ACC112 (cell line): ENCODE measurements around the gene NKD2.

Source experiments
- H2AFZ ChIP-seq: fragments of 200-600 bp; sonication (generic); one replicate; pipeline ENCODE4 v1.6.0; 2017; ENCODE audit warnings: antibody characterized with exemption, low read length; ENCODE audit not compliant: unreplicated experiment
- H3K27ac ChIP-seq: fragments of 200-600 bp; sonication (generic); 2 replicates; pipeline ENCODE4 v1.5.1; 2014; ENCODE audit warnings: low read depth, mild to moderate bottlenecking, antibody characterized with exemption, low read length, moderate library complexity
- H3K27me3 ChIP-seq: fragments of 200-600 bp; sonication (generic); 2 replicates; pipeline ENCODE4 v1.6.1; 2014; ENCODE audit warnings: mild to moderate bottlenecking, antibody characterized with exemption, low read length, moderate library complexity, mixed read lengths; ENCODE audit not compliant: insufficient read depth
- H3K36me3 ChIP-seq: fragments of 200-600 bp; sonication (generic); 2 replicates; pipeline ENCODE4 v1.6.1; 2016; ENCODE audit warnings: mild to moderate bottlenecking, antibody characterized with exemption, low read length, moderate library complexity, mixed read lengths; ENCODE audit not compliant: insufficient read depth
- H3K4me1 ChIP-seq: fragments of 200-600 bp; sonication (generic); one replicate; pipeline ENCODE4 v1.6.1; 2016; ENCODE audit warnings: low read length, mixed read lengths; ENCODE audit not compliant: insufficient read depth, unreplicated experiment, control insufficient read depth
- H3K4me3 ChIP-seq: fragments of 200-600 bp; sonication (generic); 2 replicates; pipeline ENCODE4 v1.5.1; 2014; ENCODE audit warnings: mild to moderate bottlenecking, low read depth, low read length
- H3K79me2 ChIP-seq: fragments of 200-600 bp; sonication (generic); one replicate; pipeline ENCODE4 v1.6.0; 2016; ENCODE audit warnings: low read length; ENCODE audit not compliant: control insufficient read depth, unreplicated experiment, insufficient read depth

The NKD2 gene

GRCh38 chr5:1037123-1037670, 28.6 kb downstream of the NKD2 start:
- H3K27ac ChIP-seq, result no peak overlapping the region
- no peak overlapping the region for H2AFZ ChIP-seq
- no peaks in the 10 kb centered on the region for H3K36me3 ChIP-seq
- no peaks in the 10 kb centered on the region for H3K27me3 ChIP-seq
- no peak overlapping the region for H3K4me3 ChIP-seq
- H3K4me1 ChIP-seq, result no peaks in the 10 kb centered on the region
- H3K79me2 ChIP-seq, result no peaks in the 10 kb centered on the region

- no peaks in the 10 kb centered on the region for H3K4me1 ChIP-seq
- no peaks in the 10 kb centered on the region for H3K79me2 ChIP-seq
- no peak overlapping the region for H2AFZ ChIP-seq
- no peaks in the 10 kb centered on the region for H3K27me3 ChIP-seq
- H3K36me3 ChIP-seq, result no peaks in the 10 kb centered on the region
- no peak overlapping the region for H3K4me3 ChIP-seq
- no peak overlapping the region for H3K27ac ChIP-seq
These were observed 29.2 kb downstream of the NKD2 start for GRCh38 chr5:1037671-1038416.

GRCh38 chr5:1038417-1039209, 30.0 kb downstream of the NKD2 start:
- H3K79me2 ChIP-seq, result no peaks in the 10 kb centered on the region
- H3K27ac ChIP-seq, result no peak overlapping the region
- no peaks in the 10 kb centered on the region for H3K4me1 ChIP-seq
- H3K4me3 ChIP-seq, result no peak overlapping the region
- H2AFZ ChIP-seq, result no peak overlapping the region
- no peaks in the 10 kb centered on the region for H3K27me3 ChIP-seq
- H3K36me3 ChIP-seq, result no peaks in the 10 kb centered on the region

GRCh38 chr5:1039210-1039548, 30.6 kb downstream of the NKD2 start:
- no peaks in the 10 kb centered on the region for H3K79me2 ChIP-seq
- no peak overlapping the region for H3K27ac ChIP-seq
- H2AFZ ChIP-seq, result no peak overlapping the region
- no peaks in the 10 kb centered on the region for H3K4me1 ChIP-seq
- H3K4me3 ChIP-seq, result no peak overlapping the region
- no peaks in the 10 kb centered on the region for H3K36me3 ChIP-seq
- no peaks in the 10 kb centered on the region for H3K27me3 ChIP-seq

GRCh38 chr5:1039706-1040260, 31.2 kb downstream of the NKD2 start:
- Histone ChIP-seq H3K4me1 (no peaks in the 10 kb centered on the region), H2AFZ (no peak overlapping the region), H3K27ac (no peak overlapping the region), H3K36me3 (no peaks in the 10 kb centered on the region), H3K4me3 (no peak overlapping the region), H3K79me2 (no peaks in the 10 kb centered on the region), H3K27me3 (no peaks in the 10 kb centered on the region)

GRCh38 chr5:1040571-1040970, 32.0 kb downstream of the NKD2 start:
- Histone ChIP-seq H3K79me2 (no peaks in the 10 kb centered on the region), H3K27me3 (no peaks in the 10 kb centered on the region), H3K27ac (no peak overlapping the region), H3K4me1 (no peaks in the 10 kb centered on the region), H3K36me3 (no peaks in the 10 kb centered on the region), H2AFZ (no peak overlapping the region), H3K4me3 (no peak overlapping the region)

- Histone ChIP-seq H3K27me3 (no peaks in the 10 kb centered on the region), H3K4me3 (no peak overlapping the region), H3K79me2 (no peaks in the 10 kb centered on the region), H3K36me3 (no peaks in the 10 kb centered on the region), H2AFZ (no peak overlapping the region), H3K4me1 (no peaks in the 10 kb centered on the region), H3K27ac (no peak overlapping the region)
These were observed 32.9 kb downstream of the NKD2 start for GRCh38 chr5:1041225-1042143.

- Histone ChIP-seq H3K4me3 (no peak overlapping the region), H3K36me3 (no peaks in the 10 kb centered on the region), H3K79me2 (no peaks in the 10 kb centered on the region), H3K4me1 (no peaks in the 10 kb centered on the region), H2AFZ (no peak overlapping the region), H3K27me3 (no peaks in the 10 kb centered on the region), H3K27ac (no peak overlapping the region)
These were observed 34.0 kb downstream of the NKD2 start for GRCh38 chr5:1042626-1043025.

- H3K36me3 ChIP-seq, result no peaks in the 10 kb centered on the region
- H2AFZ ChIP-seq, result no peak overlapping the region
- no peaks in the 10 kb centered on the region for H3K79me2 ChIP-seq
- no peak overlapping the region for H3K4me3 ChIP-seq
- no peaks in the 10 kb centered on the region for H3K4me1 ChIP-seq
- H3K27ac ChIP-seq, result no peak overlapping the region
- H3K27me3 ChIP-seq, result no peaks in the 10 kb centered on the region
These were observed 34.7 kb downstream of the NKD2 start for GRCh38 chr5:1043327-1043726.

- H3K27me3 ChIP-seq, result no peaks in the 10 kb centered on the region
- no peak overlapping the region for H3K27ac ChIP-seq
- no peak overlapping the region for H3K4me3 ChIP-seq
- H2AFZ ChIP-seq, result no peak overlapping the region
- H3K36me3 ChIP-seq, result no peaks in the 10 kb centered on the region
- H3K4me1 ChIP-seq, result no peaks in the 10 kb centered on the region
- H3K79me2 ChIP-seq, result no peaks in the 10 kb centered on the region
These were observed 35.5 kb downstream of the NKD2 start for GRCh38 chr5:1044117-1044516.
